Neural cell (in vitro differentiated cells): ENCODE measurements around the gene TTC29.

Source experiments
- CTCF ChIP-seq: fragments of 450-650 bp; IDR thresholded peaks from 2 replicates; pipeline ENCODE4 v1.5.1; 2014; ENCODE audit warnings: antibody characterized with exemption, mild to moderate bottlenecking, moderate library complexity; ENCODE audit not compliant: poor library complexity, severe bottlenecking
- EP300 ChIP-seq: fragments of 450-650 bp; conservative IDR thresholded peaks from 2 replicates; pipeline ENCODE4 v1.6.1; 2014; ENCODE audit warnings: antibody characterized with exemption, mild to moderate bottlenecking, moderate library complexity; ENCODE audit not compliant: poor library complexity, severe bottlenecking
- EZH2 ChIP-seq: fragments of 200-600, 300-800 bp; shearing (Covaris generic), sonication (generic); IDR thresholded peaks from 2 replicates; pipeline ENCODE4 v1.6.1; 2014; ENCODE audit warnings: antibody characterized with exemption, low read length, borderline replicate concordance, mild to moderate bottlenecking; ENCODE audit not compliant: insufficient read depth, poor library complexity, severe bottlenecking
- MXI1 ChIP-seq: fragments of 450-650 bp; conservative IDR thresholded peaks from 2 replicates; pipeline ENCODE4 v1.6.1; 2014; ENCODE audit warnings: antibody characterized with exemption, mild to moderate bottlenecking; ENCODE audit not compliant: poor library complexity, severe bottlenecking
- POLR2AphosphoS5 ChIP-seq: IDR thresholded peaks from 2 replicates; pipeline ENCODE4 v1.6.1; 2012
- RAD21 ChIP-seq: fragments of 450-650 bp; conservative IDR thresholded peaks from 2 replicates; pipeline ENCODE4 v1.6.1; 2014; ENCODE audit warnings: antibody characterized with exemption, mild to moderate bottlenecking, moderate library complexity
- SMC3 ChIP-seq: fragments of 450-650 bp; conservative IDR thresholded peaks from 2 replicates; pipeline ENCODE4 v1.6.1; 2014; ENCODE audit warnings: antibody characterized with exemption, mild to moderate bottlenecking, moderate library complexity; ENCODE audit not compliant: poor library complexity
- TAF1 ChIP-seq: IDR thresholded peaks from 2 replicates; pipeline ENCODE4 v1.6.1; 2012; ENCODE audit warnings: low read depth
- TF ChIP-seq, protein P1 (sequence below): IDR thresholded peaks from 2 replicates; pipeline ENCODE4 v1.6.1; 2012; ENCODE audit warnings: borderline replicate concordance

DNA sequence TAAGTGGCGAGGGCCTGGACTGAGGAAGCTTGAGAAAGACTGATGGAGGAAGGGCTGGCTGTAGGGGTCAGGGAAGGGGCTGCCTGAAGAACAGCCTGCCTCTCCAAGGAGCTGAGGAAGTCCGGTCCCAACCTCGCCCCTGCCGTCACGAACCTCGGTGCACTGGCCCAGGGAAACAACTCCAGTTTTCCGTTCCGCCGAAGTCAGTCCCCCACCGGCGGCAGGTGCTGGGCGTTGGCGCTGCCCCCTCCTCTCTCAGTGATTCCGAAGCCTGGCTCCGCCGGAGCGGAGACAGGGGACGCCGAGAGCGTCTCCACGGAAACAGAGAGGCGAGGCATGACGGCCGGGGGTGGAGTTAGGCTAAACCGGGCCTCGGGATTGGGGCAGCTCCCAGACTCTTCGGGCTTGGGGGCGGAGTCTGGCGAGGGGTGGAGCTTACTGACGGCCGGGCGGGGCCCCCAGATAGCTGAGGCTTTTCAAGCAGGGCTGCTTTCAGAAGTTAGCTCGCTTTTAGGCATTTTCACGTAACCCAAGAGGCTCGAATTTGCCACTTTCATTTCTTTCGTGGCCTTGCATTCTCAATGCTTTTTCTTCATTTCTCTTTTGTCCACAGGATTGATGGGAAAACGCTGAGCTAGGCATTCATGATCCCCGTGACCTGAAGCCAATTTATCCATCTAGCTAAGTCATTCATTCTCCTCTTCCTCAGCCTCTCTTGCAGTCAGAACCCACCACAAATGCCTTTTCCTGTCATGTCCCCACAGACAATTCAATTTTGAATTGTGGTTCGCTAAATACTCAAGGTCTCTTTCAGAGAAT, at the start of gene TTC29:
- TF ChIP-seq CTCF (no peak), EZH2 (no peak), RAD21 (no peak), EP300 (no peak), POLR2AphosphoS5 (no peak), TAF1 (no peak), SMC3 (peak; percentile 17), MXI1 (peak; percentile 75)
- TF ChIP-seq, protein P1, sequence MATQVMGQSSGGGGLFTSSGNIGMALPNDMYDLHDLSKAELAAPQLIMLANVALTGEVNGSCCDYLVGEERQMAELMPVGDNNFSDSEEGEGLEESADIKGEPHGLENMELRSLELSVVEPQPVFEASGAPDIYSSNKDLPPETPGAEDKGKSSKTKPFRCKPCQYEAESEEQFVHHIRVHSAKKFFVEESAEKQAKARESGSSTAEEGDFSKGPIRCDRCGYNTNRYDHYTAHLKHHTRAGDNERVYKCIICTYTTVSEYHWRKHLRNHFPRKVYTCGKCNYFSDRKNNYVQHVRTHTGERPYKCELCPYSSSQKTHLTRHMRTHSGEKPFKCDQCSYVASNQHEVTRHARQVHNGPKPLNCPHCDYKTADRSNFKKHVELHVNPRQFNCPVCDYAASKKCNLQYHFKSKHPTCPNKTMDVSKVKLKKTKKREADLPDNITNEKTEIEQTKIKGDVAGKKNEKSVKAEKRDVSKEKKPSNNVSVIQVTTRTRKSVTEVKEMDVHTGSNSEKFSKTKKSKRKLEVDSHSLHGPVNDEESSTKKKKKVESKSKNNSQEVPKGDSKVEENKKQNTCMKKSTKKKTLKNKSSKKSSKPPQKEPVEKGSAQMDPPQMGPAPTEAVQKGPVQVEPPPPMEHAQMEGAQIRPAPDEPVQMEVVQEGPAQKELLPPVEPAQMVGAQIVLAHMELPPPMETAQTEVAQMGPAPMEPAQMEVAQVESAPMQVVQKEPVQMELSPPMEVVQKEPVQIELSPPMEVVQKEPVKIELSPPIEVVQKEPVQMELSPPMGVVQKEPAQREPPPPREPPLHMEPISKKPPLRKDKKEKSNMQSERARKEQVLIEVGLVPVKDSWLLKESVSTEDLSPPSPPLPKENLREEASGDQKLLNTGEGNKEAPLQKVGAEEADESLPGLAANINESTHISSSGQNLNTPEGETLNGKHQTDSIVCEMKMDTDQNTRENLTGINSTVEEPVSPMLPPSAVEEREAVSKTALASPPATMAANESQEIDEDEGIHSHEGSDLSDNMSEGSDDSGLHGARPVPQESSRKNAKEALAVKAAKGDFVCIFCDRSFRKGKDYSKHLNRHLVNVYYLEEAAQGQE: no peak
